A549 (cell line): Measurements from ENCODE around the gene CHN1. TPM values are rescaled to one million over a fixed set of nuclear protein-coding genes. Genes with fewer than 3 reads are reported as not detected.

ENCODE experiments used
- ATAC-seq, 2 experiments: fragments of 200-7000 bp in 1 of 2; fragments of >200 bp in 1 of 2; cut with Nextera tagmentation in 1 of 2; cut with Tn5 transposase in 1 of 2; 3 replicates each; pipeline versions ENCODE4 v1.8.0 to v1.9.1; 2018 to 2020; ENCODE audit warnings: mild to moderate bottlenecking in 1 of 2, moderate library complexity in 1 of 2
- CTCF ChIA-PET: fragments of 300-600 bp; sonication (Branson Sonifier 250); formaldehyde crosslinking; extraction: SDS; loops from one replicate; lab custom pipeline; 2021; ENCODE audit warnings: antibody characterized with exemption, inconsistent platforms; lab: Yijun Ruan, JAX
- POLR2A ChIA-PET: fragments of 350-600 bp; formaldehyde crosslinking; extraction: SDS; loops from one replicate; lab custom pipeline; 2021; ENCODE audit warnings: antibody characterized with exemption, inconsistent platforms; lab: Yijun Ruan, JAX
- DNase-seq, 2 experiments: peaks; one replicate each; pipeline versions ENCODE4 v3.0.0 to v3.0.0-alpha.2; 2011 to 2016; ENCODE audit warnings: low read depth in 1 of 2, low spot score in 1 of 2
- FAIRE-seq: peaks from 2 replicates; lab custom pipeline; 2011; peaks lifted over from hg19 to GRCh38; lab: Jason Lieb, UNC
- H3K27ac ChIP-seq, 2 experiments: fragments of >200 bp; sonication (Bioruptor Twin); formaldehyde crosslinking; 3 replicates each; pipeline ENCODE4 v1.5.1; 2016 to 2017
- H3K4me1 ChIP-seq: fragments of >200 bp; sonication (Bioruptor Twin); formaldehyde crosslinking; 3 replicates; pipeline ENCODE4 v1.6.1; 2016
- H3K4me2 ChIP-seq: fragments of >200 bp; sonication (Bioruptor Twin); formaldehyde crosslinking; 3 replicates; pipeline ENCODE4 v1.6.1; 2016
- H3K4me3 ChIP-seq: fragments of >200 bp; sonication (Bioruptor Twin); formaldehyde crosslinking; 3 replicates; pipeline ENCODE4 v1.5.1; 2016
- H3K9me3 ChIP-seq: fragments of >200 bp; sonication (Bioruptor Twin); formaldehyde crosslinking; 3 replicates; pipeline ENCODE4 v1.6.1; 2016
- ATOH8 ChIP-seq: fragments of 250-450 bp; sonication (Bioruptor Pico); IDR thresholded peaks from 2 replicates; pipeline ENCODE4 v1.5.0; 2020; ENCODE audit warnings: low read depth, mild to moderate bottlenecking, moderate library complexity
- BHLHE40 ChIP-seq: IDR thresholded peaks from 2 replicates; pipeline ENCODE4 v1.6.1; 2012; ENCODE audit warnings: low read depth, low read length, inconsistent platforms
- CBX2 ChIP-seq: fragments of 200-600 bp; sonication (generic); IDR thresholded peaks from 2 replicates; pipeline ENCODE4 v1.6.1; 2016; ENCODE audit warnings: low read depth, mild to moderate bottlenecking, borderline replicate concordance
- CHD2 ChIP-seq: fragments of 150-350 bp; IDR thresholded peaks from 2 replicates; pipeline ENCODE4 v1.6.1; 2014; ENCODE audit warnings: low read length; ENCODE audit not compliant: partially characterized antibody
- CHD4 ChIP-seq: fragments of 200-600 bp; sonication (generic); IDR thresholded peaks from 2 replicates; pipeline ENCODE4 v1.6.1; 2016; ENCODE audit warnings: antibody characterized with exemption, mild to moderate bottlenecking, borderline replicate concordance
- CTCF ChIP-seq: fragments of >200 bp; sonication (Bioruptor Twin); formaldehyde crosslinking; IDR thresholded peaks from 3 replicates; pipeline ENCODE4 v1.5.1; 2016
- EHF ChIP-seq: fragments of 250-450 bp; sonication (Bioruptor Pico); IDR thresholded peaks from 2 replicates; pipeline ENCODE4 v1.5.0; 2020; ENCODE audit warnings: mild to moderate bottlenecking
- EHMT2 ChIP-seq: fragments of 200-600 bp; sonication (generic); IDR thresholded peaks from 2 replicates; pipeline ENCODE4 v1.6.1; 2016; ENCODE audit warnings: antibody characterized with exemption, low read depth, mild to moderate bottlenecking, moderate library complexity
- ELK1 ChIP-seq: fragments of 150-350 bp; IDR thresholded peaks from 2 replicates; pipeline ENCODE4 v1.6.1; 2014; ENCODE audit warnings: low read depth, mild to moderate bottlenecking, low read length
- FOSL2 ChIP-seq, 2 experiments: fragments of 450-650 bp in 1 of 2; fragments of >200 bp in 1 of 2; sonication (Bioruptor Twin) in 1 of 2; formaldehyde crosslinking; IDR thresholded peaks; 2 replicates each; pipeline versions ENCODE4 v1.5.0 to v1.6.1; 2016 to 2020; ENCODE audit warnings: mild to moderate bottlenecking in 1 of 2, moderate library complexity in 1 of 2
- HDAC2 ChIP-seq: fragments of 200-600 bp; sonication (generic); IDR thresholded peaks from 2 replicates; pipeline ENCODE4 v1.6.1; 2016
- HEYL ChIP-seq: fragments of 250-450 bp; sonication (Bioruptor Pico); IDR thresholded peaks from 2 replicates; pipeline ENCODE4 v1.8.0; 2021; ENCODE audit warnings: mild to moderate bottlenecking, moderate library complexity
- JUN ChIP-seq, 2 experiments: fragments of >200 bp; sonication (Bioruptor Twin); formaldehyde crosslinking; IDR thresholded peaks; 2 replicates in 1 of 2; 3 replicates in 1 of 2; pipeline ENCODE4 v1.6.1; 2016 to 2017
- JUNB ChIP-seq: fragments of >200 bp; sonication (Bioruptor Twin); formaldehyde crosslinking; IDR thresholded peaks from 2 replicates; pipeline ENCODE4 v1.6.1; 2016
- NFE2L2 ChIP-seq: fragments of 150-350 bp; conservative IDR thresholded peaks from 2 replicates; pipeline ENCODE4 v1.6.1; 2014; ENCODE audit warnings: low read length
- NR3C1 ChIP-seq: fragments of >200 bp; sonication (Bioruptor Twin); formaldehyde crosslinking; IDR thresholded peaks from 3 replicates; pipeline ENCODE4 v1.6.1; 2017
- POLR2A ChIP-seq: IDR thresholded peaks from 2 replicates; pipeline ENCODE4 v1.6.1; 2012; ENCODE audit warnings: mild to moderate bottlenecking, low read length
- POLR2AphosphoS2 ChIP-seq: conservative IDR thresholded peaks from 2 replicates; pipeline ENCODE4 v1.6.1; 2012; ENCODE audit warnings: low read length, improper control_type of control experiment, inconsistent platforms
- RAD21 ChIP-seq, 2 experiments: fragments of >200 bp in 1 of 2; sonication (Bioruptor Twin) in 1 of 2; formaldehyde crosslinking in 1 of 2; IDR thresholded peaks in 1 of 2; conservative IDR thresholded peaks in 1 of 2; 2 replicates in 1 of 2; 3 replicates in 1 of 2; pipeline ENCODE4 v1.6.1; 2012 to 2018; ENCODE audit warnings: inconsistent platforms in 1 of 2
- RFX5 ChIP-seq: fragments of 450-650 bp; IDR thresholded peaks from 2 replicates; pipeline ENCODE4 v1.7.1; 2014; ENCODE audit warnings: antibody characterized with exemption, mild to moderate bottlenecking, moderate library complexity
- SREBF2 ChIP-seq: fragments of 450-650 bp; IDR thresholded peaks from 2 replicates; pipeline ENCODE4 v1.6.1; 2014; ENCODE audit warnings: mild to moderate bottlenecking, moderate library complexity
- TP53 ChIP-seq: fragments of 250-450 bp; sonication (Bioruptor Pico); IDR thresholded peaks from 2 replicates; pipeline ENCODE4 v1.5.0; 2021; ENCODE audit warnings: mild to moderate bottlenecking, moderate library complexity
- ZC3H11A ChIP-seq: fragments of 450-650 bp; IDR thresholded peaks from 2 replicates; pipeline ENCODE4 v1.6.1; 2014; ENCODE audit warnings: antibody characterized with exemption, mild to moderate bottlenecking
- ZNF302 ChIP-seq: fragments of 250-450 bp; sonication (Bioruptor Pico); IDR thresholded peaks from 2 replicates; pipeline ENCODE4 v1.9.0; 2021; ENCODE audit warnings: inconsistent platforms, mild to moderate bottlenecking, moderate library complexity
- ZSCAN20 ChIP-seq: fragments of 250-450 bp; sonication (Bioruptor Pico); IDR thresholded peaks from 2 replicates; pipeline ENCODE4 v1.8.0; 2022; ENCODE audit warnings: mild to moderate bottlenecking, moderate library complexity
- WGBS: methylation state at CpG from one replicate; pipeline ENCODE4 v1.1.6; 2017; ENCODE audit errors: missing lambda C conversion rate; 5-methylcytosine and 5-hydroxymethylcytosine counted together
- polyA plus RNA-seq, 4 experiments: library from polyadenylated mRNA; depleted of rRNA in 3 of 4; stranded (reverse); fragments of >200 nt; fragmentation: RNase III in 1 of 4; extraction: RNeasy Plus Mini Kit Qiagen cat#74134 plus additional on column Dnase treatment in 1 of 4; gene quantifications; 2 replicates in 3 of 4; 3 replicates in 1 of 4; pipeline ENCODE4 v1.2.3, GENCODE V29; 2011 to 2017
- TF ChIP-seq, protein P1 (sequence below): fragments of >200 bp; sonication (Bioruptor Twin); formaldehyde crosslinking; IDR thresholded peaks from 3 replicates; pipeline ENCODE4 v1.6.1; 2016
- TF ChIP-seq, protein P2 (sequence below): fragments of 450-650 bp; IDR thresholded peaks from 2 replicates; pipeline ENCODE4 v1.6.1; 2014; ENCODE audit warnings: antibody characterized with exemption

The CHN1 gene
- polyA plus RNA-seq, 2 of the 4 experiments (the other 2 are of a cell fraction): 20.9 to 46.6 TPM

DNA sequence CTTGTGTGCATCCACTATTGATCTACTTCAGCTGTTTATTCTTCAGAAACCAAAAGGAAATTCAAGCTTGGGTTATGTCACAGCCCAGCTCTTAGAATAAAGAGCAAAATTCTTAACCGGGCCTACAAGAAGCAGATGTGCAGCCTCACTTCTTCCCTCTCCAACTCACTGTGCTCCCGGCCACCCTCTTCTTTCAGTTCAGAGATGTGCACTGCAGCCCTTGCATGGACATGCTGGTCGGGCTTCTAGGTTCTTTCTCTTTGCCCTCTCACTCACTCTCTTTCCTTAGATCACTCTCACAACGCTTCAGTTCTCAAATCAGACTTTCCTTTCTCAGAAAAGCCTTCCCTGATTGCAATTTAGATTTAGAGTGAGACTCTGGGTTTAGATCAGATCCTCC lies 104.1 kb downstream of the CHN1 start:
- TF ChIP-seq NFE2L2 (no peak), ZNF302 (no peak), ZC3H11A (no peak), TP53 (no peak), HEYL (CRISPR knock-in tag) (no peak), JUN (IDR thresholded peaks at IDR 0.05) (no peak), JUNB (no peak), ATOH8 (CRISPR knock-in tag) (no peak), CBX2 (no peak), CHD4 (no peak), EHF (no peak), ZSCAN20 (no peak), NR3C1 (no peak), POLR2A (no peak), POLR2AphosphoS2 (no peak), SREBF2 (no peak)
- TF ChIP-seq, protein P1, sequence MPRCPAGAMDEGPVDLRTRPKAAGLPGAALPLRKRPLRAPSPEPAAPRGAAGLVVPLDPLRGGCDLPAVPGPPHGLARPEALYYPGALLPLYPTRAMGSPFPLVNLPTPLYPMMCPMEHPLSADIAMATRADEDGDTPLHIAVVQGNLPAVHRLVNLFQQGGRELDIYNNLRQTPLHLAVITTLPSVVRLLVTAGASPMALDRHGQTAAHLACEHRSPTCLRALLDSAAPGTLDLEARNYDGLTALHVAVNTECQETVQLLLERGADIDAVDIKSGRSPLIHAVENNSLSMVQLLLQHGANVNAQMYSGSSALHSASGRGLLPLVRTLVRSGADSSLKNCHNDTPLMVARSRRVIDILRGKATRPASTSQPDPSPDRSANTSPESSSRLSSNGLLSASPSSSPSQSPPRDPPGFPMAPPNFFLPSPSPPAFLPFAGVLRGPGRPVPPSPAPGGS: no peak
- POLR2A ChIA-PET: no interaction called here
- H3K4me1 ChIP-seq: no peaks in the 10 kb centered on the region
- ATAC-seq (peak in 1 of 2 experiments; percentile 66; a peak in 2 of 6 replicates), DNase-seq (no peak), FAIRE-seq (no peak)
- H3K4me3 ChIP-seq: no peak overlapping the region
- no peak overlapping the region for H3K4me2 ChIP-seq
- CTCF ChIA-PET: interaction anchor here (1.1 kb wide), 1 partner anchor 49 kb away, joined by 3 read pairs; no protein-coding TSS in a partner anchor
- H3K27ac ChIP-seq: no peak overlapping the region
- 89% methylated on average over 4 of the region's 4 CpGs for WGBS
- no peaks in the 10 kb centered on the region for H3K9me3 ChIP-seq

DNA sequence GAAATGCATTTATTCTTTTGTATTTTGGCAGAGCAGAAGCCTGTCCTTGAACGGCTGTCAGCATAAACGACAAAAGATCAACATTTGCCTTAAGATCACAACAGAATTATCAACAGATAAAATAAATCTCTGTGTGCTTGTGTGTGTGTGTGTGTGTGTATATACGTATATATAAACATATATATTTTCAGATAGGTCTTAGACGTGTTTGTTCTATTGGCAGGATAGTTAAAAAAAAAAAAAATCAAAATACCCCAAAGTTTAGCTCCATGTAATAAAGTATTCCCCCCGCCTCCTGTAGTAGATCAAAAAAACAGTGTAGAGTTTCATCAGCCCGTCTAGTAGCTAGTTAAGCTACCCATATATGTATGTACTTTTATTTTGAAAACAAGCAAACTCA lies 107.9 kb downstream of the CHN1 start:
- ATAC-seq (no peak), DNase-seq (no peak)
- POLR2A ChIA-PET: no interaction called here
- 89% methylated on average over 6 of the region's 6 CpGs for WGBS
- H3K4me1 ChIP-seq: no peaks in the 10 kb centered on the region
- H3K4me3 ChIP-seq: no peak overlapping the region
- no peak overlapping the region for H3K27ac ChIP-seq
- TF ChIP-seq ZNF302 (no peak), NFE2L2 (no peak)
- TF ChIP-seq, all 56 proteins: peak for 0
- no peaks in the 10 kb centered on the region for H3K9me3 ChIP-seq
- FAIRE-seq: no peak
- CTCF ChIA-PET: no interaction called here
- no peak overlapping the region for H3K4me2 ChIP-seq

DNA sequence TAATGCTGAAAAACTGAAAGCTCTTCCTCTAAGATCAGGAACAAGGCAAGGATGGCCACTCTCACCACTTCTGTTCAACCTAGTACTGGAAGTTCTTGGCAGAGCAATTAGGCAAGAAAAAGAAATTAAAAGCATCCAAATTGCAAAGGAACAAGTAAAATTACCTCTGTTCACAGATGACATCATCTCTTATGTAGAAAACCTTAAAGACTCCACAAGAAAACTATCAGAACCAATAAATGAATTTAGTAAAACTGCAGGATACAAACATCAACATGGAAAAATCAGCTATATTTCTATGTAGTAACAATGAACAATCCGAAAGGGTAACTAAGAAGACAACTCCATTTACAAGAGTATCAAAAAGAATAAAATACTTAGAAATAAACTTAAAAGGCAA lies 112.2 kb downstream of the CHN1 start:
- Histone ChIP-seq H3K27ac (no peak overlapping the region), H3K9me3 (no peaks in the 10 kb centered on the region), H3K4me1 (no peaks in the 10 kb centered on the region), H3K4me3 (no peak overlapping the region), H3K4me2 (no peak overlapping the region)
- TF ChIP-seq, protein P2, sequence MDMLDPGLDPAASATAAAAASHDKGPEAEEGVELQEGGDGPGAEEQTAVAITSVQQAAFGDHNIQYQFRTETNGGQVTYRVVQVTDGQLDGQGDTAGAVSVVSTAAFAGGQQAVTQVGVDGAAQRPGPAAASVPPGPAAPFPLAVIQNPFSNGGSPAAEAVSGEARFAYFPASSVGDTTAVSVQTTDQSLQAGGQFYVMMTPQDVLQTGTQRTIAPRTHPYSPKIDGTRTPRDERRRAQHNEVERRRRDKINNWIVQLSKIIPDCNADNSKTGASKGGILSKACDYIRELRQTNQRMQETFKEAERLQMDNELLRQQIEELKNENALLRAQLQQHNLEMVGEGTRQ: no peak
- TF ChIP-seq, protein P1: no peak
- TF ChIP-seq EHMT2: no peak
- no peak for TF ChIP-seq RAD21 (conservative IDR thresholded peaks at IDR 0.05 in 1 of 2, IDR thresholded peaks at IDR 0.05 in 1 of 2)
- TF ChIP-seq ELK1: no peak
- no peak for TF ChIP-seq HEYL (CRISPR knock-in tag)
- no peak for TF ChIP-seq ZC3H11A
- TF ChIP-seq CTCF: no peak
- no peak for TF ChIP-seq FOSL2 (IDR thresholded peaks at IDR 0.05)
- TF ChIP-seq FOSL2 (CRISPR knock-in tag; IDR thresholded peaks at IDR 0.05): no peak
- no peak for TF ChIP-seq RFX5
- TF ChIP-seq CHD2: no peak
- TF ChIP-seq HDAC2: no peak
- TF ChIP-seq BHLHE40: no peak
- FAIRE-seq (no peak), ATAC-seq (no peak), DNase-seq (no peak)
- WGBS: 86% methylated on average over 1 of the region's 1 CpG
- POLR2A ChIA-PET: no interaction called here
- CTCF ChIA-PET: no interaction called here
